Measurements from ENCODE around the gene COL4A2.

Gene COL4A2

DNA sequence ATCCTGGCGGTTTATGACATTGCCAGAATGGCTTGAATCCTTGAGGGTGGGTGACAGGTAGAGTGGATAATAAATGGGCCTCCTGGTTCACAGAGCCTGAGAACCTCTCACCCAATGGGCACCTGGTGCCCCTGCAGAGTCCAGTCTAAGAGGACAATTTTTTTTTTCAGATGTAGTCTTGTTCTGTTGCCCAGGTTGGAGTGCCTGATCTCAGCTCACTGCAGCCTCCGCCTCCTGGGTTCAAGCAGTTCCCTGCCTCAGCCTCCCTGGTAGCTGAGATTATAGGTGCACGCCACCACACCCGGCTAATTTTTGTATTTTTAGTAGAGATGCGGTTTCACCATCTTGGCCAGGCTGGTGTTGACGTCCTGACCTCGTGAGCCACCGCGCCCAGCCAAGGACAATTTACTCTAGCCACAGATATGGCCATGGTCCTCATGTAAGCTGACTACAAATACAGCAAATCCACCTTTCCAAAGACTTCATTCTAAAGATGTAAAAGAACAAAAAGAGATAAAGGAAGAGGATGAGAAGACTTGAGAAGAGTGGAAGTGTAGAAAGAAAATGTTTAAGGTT, 33.0 kb downstream of the COL4A2 start:
- DNase-seq (ENCODE audit: low read depth): no peak

DNA sequence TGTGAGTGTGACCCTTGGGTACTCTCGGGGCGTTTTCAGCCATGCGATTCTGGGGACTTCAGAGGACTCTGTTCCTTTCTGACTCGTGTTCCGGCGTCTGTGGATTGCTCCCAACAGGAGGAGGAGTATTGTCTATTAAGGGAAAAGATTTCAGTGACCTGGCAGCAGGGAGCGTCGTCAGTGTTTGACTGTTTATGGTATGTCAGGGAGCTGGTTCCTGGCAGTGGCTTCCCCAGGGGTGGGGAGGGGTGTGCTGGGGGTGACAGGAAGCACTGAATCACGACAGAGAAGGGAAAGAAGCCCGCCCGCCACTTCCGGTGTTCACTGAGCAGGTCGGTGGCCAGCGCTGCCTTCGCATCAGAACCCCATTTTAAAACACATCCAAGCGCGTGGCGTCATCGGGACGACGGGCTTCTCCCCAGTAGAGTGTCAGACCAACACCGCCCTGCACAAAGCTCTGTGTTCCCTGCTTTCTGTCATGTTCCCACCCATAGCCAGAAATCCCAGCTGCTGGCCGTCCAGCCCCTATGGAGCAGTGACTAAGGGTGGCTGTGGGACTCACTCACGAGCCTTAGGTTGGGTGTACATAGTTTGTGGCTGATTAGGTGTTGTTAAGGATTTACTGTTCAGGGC, 33.8 kb downstream of the COL4A2 start:
- DNase-seq (ENCODE audit: low read depth): no peak

DNA sequence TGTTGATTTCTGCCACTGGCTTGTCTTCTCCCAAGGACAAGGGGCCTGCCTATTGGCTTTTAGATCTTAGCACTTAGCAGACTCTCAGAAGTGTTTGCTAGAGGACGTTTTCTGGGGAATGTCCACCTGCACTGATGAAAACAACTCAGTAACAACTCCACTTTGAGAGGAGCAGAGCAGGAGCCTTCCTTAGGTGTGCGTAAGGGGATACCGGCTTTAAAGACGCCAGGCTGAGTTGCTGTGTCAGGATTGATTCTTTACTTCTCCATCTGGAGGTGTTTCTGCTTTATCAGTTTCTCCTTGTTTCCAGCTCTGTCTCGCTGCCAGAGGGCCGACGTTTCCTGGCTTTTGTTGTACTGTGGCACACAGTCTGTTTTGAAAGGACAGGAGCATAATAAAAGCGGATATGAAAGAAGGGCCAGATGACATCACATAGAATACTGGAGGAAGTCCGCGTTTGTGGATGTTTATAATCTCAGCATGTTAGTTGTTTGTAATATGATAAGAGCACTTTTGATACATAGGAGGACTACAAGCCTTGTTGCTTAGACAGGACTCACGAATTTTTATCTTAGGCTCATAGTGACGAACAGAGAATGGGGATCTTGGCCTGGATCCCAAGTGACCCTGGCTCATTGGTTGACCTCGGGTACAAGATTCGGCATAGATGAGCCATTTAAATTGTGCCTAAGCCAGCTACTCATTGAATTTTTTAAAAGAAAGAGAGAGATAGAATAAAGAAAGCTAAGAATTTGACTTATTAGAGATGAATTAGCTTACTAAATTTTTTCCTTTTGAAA, 34.6 kb downstream of the COL4A2 start:
- DNase-seq (ENCODE audit: low read depth): no peak

DNA sequence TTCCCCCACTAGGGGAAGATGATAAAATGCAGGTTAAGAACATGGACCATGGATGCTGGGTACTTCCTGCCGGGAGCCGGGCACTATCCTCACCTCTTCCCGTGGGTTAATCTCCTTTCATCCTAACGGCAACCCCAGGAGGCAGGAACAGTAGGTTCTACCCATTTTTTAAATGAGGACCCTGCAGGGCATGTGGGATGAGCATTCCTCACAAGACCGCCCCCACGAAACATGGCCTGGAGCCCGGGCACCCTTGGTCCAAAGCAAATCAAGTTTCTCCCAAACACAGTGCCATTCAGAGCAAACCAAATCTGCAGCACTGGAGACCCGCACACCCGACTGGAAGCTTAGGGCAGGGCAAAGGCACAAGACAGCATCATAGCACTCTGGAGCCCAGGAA, 35.4 kb downstream of the COL4A2 start:
- DNase-seq (ENCODE audit: low read depth): no peak

DNA sequence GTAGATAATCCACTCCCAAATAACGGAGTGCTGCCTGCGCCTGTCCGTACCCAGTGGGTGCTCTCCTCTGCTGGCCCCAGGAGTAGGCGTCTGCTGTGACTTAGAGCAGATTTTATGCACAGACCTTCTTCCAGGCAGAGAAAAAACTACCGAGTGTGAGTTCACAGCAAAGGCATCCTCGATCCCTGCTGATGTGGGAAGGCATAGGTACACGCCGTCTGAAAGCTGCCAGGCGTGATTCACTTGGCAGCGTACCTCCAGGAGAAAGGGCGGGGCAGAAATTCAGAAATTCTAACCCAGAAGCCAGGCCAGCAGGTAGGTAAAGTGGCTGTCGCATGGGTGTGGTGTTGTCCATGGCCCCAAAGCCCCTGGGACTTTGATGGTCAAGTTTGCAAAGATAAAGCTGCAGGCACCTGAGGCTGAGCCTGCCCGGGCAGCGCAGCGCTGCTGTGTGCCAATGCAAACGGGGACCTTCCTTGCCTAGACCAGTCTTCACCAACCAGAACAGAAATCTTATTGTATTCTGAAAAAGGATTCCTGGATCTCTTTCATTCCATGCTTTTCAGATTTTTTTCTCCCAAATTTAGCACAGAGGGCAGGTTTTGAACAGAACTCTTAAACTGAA, 36.3 kb downstream of the COL4A2 start:
- DNase-seq (ENCODE audit: low read depth): no peak

DNA sequence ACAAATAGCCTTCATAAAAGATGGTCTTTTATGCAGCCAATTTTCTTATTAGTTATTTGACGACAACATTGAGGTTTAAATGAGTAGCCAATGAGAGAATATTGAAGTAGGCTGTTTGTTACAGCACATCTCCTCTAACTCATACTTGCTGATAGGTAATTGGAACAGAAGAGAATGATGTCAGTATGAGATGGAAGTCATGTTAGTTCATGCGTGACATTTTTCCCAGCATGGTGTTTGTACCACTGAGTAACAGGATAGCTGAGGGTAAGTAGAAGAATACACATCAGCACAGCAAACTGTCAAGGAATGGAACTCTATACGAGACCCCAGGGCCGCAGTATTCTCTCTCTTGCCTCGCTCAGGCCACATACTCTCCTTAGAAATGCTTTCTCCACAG, 37.2 kb downstream of the COL4A2 start:
- no peak for DNase-seq (ENCODE audit: low read depth)

DNA sequence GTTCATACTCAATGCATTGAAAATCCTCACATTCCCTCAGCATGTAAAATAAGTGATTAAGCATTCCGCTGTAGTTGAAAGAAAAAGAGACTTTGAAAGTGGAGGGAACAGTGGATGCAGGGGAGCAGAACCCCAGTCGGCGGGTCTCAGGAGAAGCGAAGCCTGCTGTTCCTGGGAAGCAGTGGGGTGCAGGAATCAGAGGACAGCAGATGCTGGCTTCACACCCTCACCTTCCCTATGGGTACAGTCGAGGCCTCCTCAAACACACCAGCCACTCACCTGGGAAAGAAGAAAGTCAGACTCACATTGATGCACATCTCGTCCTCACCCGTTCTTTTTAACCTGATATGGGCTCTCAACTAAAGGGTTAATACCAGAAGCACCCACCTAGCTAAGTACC, 38.2 kb downstream of the COL4A2 start:
- DNase-seq (ENCODE audit: low read depth): no peak

DNA sequence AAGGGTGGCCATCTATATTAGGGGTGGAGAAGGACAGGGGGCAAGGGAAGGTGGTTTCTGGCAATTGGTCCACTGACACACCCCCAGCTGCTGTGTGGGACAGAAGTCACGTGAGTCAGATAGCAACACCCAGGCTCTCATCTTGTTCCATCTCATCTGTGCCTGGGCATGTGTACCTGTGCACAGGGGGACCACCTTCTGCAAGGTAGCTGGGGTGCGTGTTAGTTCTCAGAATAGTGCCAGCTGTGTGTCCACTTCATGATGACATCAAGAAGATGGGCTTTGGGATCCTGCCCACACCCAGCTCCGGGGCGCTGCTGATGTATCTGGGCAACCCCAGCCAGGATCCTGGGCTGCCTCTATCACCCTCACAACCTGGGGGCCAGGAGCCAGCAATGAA, 38.6 kb downstream of the COL4A2 start:
- DNase-seq (ENCODE audit: low read depth): no peak

DNA sequence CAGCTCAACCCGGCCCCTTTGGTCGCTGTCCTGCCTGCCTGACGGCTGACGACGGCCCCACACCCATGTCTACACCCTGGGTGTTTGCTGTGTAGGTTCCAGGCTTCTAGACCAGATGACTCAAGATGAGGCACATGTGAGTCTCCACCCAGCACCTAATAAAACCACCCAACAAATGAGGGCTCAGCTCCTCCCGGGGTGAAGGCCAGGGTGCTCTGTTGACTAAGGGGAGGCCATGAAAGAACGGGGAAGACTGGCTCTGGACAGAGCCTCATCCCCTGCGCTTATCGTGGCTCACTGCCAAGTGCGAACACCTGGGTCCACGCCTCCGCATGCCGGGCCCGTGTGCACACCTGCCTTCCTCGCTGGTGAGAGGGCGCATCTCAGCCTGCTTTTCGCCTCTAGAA, 39.6 kb downstream of the COL4A2 start:
- no peak for DNase-seq (ENCODE audit: low read depth)

DNA sequence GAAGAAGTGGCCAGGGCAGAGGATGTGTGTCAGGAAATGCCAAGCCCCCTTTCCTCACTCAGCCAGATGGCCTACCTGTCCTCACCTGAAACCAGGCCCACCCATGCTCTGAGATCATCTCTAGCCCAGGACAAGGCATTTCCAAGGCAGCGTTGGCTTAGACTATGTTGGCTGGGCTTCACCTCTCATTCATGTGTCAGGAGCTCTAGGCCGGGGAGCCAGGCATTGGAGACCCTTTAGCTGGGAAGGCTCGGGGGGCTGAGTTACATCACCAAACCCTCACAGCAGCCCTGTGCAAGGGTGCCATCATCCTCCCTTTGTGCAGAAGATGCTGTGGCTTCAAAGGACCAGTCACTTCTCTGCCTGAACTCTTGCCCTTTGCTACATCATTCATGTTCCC, 40.0 kb downstream of the COL4A2 start:
- no peak for DNase-seq (ENCODE audit: low read depth)

DNA sequence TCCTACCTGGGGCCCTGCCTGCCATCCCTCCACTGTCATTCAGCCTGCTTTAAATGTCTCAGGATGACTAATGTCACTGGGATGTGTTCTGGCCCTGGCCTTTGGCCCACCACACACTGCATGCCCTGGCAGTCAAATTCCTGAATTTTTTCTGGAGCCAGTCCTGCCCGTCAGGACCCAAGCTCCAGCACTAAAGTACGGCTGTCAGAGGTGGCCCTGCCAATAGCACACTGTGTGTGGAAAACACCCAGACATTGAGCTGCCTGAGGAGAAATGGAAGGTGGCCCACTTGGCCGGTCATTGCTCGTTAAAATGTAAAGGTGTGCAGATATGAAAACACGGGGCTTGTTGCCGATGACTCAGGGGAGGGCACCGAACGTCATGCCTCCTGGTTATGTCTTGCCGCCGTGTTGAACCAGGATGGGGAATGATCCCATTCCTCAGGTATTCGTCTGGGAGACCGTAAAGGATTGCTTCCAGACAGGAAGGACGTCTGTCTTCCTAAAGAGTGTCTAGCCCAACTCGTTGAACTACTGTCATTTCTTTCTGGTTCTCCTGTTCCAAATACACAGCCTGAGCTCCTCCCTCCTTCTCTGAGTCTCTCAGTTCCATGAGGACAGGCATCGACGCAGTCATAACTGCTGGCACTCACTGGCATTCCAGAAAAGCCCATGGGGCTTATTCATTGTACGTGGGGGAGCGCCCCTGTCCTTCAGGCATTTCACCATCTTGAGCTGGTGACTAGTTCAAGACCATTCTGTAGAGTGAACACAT, 40.6 kb downstream of the COL4A2 start:
- DNase-seq (ENCODE audit: low read depth): no peak

DNA sequence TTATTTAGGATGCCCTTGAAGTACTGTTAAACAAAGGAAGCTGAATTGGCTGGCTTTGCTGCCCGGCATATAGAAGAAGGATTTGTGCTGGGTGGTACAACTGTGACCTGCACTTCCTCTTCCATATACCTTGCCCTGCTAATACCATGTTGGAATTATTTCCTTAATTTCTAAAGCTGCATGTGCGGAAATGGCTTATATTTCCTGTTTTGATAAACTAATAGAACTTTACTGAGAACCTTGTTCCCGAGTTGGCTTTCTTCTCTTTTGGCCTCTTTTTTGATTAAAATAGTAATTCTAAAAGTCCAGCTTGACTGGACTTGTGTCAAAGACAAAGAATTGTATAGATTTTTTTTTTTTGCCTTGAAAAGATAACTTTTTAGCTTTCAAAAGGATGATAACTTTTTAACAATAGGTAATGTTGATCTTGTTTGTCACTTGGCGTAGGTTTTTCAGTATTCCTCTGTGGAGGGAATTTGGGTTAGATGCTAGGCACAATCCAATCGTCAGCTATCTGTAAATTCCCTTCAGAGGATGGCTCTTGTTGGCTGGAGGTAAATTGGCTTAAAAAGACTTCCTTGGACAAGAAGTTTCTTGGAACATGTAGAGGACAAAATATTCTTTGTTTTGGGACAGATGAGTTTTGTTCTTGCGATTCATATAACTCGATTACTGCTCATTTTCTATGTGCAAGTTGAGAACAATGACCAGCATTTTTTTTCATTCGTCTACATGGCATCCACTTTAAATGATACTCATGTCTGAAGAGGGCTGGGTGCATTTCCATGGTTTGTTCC, 41.4 kb downstream of the COL4A2 start:
- DNase-seq (ENCODE audit: low read depth): no peak

DNA sequence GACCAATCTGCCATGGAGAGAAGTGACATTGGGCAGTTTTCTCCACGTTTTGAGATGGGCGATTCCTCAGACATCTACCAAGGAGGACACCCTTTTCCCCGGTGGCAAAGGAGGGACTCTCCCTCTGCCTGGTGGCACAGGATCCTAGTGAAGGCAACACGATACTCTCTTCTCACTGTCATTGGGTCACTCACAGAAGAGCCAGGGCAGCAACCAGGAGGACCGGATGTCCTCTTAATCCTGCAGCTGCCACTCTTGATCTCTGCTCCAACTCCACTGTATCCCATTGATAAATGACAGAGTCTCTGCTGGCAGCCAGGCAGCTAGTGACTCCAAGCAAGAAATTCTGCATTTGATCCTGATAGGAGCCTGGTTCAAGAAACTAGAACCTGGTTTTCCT, 42.2 kb downstream of the COL4A2 start:
- DNase-seq (ENCODE audit: low read depth): no peak

DNA sequence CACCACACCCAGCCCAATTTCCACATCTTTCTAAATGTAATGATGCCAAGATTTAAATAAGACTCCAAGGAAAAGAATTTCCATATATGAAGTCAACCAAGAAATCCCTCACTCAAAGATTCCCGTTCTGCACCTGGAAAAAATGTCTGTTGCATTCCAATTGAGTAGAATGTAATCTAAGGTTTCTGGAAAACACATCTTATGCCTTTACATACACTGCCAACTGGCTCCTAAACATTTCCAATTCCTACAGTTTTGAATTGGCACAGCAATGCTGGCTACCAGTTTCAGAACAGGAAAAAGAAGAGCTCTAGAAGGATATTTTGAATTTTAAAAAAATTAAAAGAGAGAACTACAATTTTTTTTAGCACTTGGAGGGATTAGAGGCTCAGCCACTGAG, 43.0 kb downstream of the COL4A2 start:
- DNase-seq (ENCODE audit: low read depth): no peak

DNA sequence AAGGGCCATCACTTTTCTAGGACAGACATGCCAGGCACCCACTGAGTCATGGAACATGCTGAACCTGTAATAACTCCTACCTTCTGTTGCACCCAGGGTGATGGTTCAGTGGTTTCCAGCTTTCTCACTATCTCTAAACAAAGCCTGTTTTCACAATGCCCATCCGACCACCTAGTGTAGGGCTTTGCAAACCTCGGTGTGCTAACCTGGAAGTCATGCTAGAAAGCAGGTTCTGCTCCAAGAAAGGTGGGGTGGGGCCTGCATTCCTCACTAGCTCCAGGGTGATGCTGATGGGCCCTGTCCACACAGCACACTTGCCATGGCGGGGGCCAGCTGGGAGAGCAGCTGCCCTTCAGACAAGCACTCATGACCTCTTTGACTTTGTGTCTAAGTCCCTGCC, 43.4 kb downstream of the COL4A2 start:
- DNase-seq (ENCODE audit: low read depth): no peak

DNA sequence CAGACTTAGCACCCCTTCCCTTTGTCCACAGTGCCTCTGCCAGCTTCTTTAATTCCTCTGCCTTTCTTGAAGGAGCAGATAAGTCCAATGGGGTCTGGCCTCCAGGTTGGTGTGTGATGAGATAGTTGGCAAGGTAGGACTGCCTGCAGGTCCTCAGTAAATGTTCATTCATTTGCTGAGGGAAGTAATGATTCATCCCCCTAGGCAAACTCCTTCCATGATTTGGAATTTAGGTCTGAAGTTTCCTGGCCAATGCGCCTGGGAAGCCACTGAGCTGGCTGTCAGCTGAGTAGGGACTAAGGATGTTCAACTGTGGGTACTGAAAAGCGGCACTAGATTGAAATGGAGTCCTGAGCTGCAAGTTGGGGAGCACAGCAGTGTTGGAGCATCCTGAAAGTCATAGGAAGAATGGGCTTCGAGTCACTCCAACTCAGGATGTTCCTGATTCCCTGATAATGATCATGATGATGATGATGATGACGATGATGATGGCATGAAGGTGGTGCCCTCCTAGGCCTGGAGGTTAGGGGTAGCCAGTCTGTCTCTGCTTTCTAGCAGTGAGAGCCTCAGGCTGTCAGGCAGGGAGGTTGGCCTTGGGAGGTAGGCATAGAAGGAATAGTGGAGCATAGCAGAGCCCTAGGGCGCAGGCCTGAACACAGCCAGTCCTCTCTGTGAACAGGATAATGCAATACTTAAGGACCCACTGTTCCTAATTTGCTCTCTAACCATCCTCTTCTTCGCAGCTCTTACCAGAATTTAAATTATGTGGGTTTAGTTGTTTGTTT, 44.7 kb downstream of the COL4A2 start:
- no peak for DNase-seq (ENCODE audit: low read depth)

DNA sequence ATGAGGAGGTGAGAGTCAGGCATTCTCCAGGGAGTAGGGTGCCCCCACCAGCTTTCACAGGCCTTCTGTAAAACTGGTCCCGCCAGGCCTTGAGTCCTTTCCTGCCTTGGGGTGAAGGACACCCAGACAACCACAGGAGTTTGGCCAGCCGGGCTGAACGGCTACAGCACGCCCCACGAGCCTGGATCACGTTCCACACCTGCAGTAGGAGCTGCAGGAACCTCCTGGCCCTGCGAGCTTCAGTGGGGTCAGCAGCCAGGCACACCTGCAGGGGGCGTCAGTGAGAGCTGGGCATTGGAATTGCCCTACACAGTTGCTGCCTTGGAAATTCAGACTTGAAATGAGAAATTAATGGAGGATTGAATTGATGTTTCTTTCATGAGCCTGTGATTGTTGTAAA, 45.7 kb downstream of the COL4A2 start:
- DNase-seq (ENCODE audit: low read depth): no peak

DNA sequence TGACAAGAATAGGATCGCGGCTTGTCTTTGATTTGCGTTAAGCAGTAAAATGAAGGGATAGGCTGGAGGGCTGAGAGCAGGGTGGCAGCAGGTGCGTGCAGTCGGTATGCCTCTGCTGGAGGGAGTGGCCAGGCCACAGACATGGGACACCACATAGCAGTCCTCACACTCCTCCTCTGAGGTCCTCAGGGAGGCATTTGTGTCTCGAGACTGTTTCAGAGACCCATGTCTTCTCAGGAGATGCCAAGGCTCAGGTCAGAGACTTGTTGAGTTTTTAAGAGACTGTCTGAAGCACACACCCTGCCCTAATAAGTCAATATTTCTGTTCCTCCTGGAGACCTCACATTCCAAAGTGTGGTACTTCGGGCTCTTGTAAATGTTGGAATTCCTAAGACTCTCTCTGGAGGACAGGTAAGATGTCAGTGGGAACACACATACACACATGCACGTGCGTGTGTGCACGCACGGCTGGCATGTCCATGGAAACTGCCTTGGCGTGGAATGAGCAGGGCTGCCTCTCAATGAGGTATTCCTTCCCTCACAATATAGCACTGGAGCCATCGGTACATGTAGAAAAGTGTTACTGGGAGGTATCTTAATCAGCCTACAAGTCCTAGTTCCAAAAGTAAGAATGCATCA, 46.4 kb downstream of the COL4A2 start:
- DNase-seq (ENCODE audit: low read depth): no peak

DNA sequence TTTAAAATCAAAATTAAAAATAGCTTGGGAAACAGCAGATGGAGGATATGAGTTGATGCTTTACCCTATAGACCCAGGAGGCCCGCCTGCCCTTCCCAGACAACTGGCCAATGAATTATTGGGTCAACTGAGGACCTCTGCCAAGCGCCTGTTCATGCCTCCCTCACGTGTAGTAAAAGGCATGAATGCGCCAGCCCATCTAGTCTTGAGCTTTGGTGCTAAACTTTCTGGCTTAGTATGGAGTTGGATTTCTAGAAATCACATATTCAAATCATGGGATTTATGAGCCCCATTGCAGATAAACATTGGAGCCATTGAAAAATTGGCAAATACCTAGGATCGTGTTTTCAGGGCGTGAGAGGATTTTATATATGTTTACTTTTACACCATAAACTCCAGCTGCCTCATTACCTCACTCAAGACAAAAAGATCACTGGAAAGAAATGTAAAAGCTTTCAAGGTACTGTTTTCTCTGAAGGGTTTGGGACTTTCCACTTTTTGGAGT, 47.1 kb downstream of the COL4A2 start:
- no peak for DNase-seq (ENCODE audit: low read depth)

All from CMK (cell line).